ACC112 (cell line): ENCODE results near the gene ANTXR2.

ENCODE experiments used
- H2AFZ ChIP-seq: fragments of 200-600 bp; sonication (generic); one replicate; pipeline ENCODE4 v1.6.0; 2017; ENCODE audit warnings: antibody characterized with exemption, low read length; ENCODE audit not compliant: unreplicated experiment
- H3K27ac ChIP-seq: fragments of 200-600 bp; sonication (generic); 2 replicates; pipeline ENCODE4 v1.5.1; 2014; ENCODE audit warnings: low read depth, mild to moderate bottlenecking, antibody characterized with exemption, low read length, moderate library complexity
- H3K27me3 ChIP-seq: fragments of 200-600 bp; sonication (generic); 2 replicates; pipeline ENCODE4 v1.6.1; 2014; ENCODE audit warnings: mild to moderate bottlenecking, antibody characterized with exemption, low read length, moderate library complexity, mixed read lengths; ENCODE audit not compliant: insufficient read depth
- H3K36me3 ChIP-seq: fragments of 200-600 bp; sonication (generic); 2 replicates; pipeline ENCODE4 v1.6.1; 2016; ENCODE audit warnings: mild to moderate bottlenecking, antibody characterized with exemption, low read length, moderate library complexity, mixed read lengths; ENCODE audit not compliant: insufficient read depth
- H3K4me1 ChIP-seq: fragments of 200-600 bp; sonication (generic); one replicate; pipeline ENCODE4 v1.6.1; 2016; ENCODE audit warnings: low read length, mixed read lengths; ENCODE audit not compliant: insufficient read depth, unreplicated experiment, control insufficient read depth
- H3K4me3 ChIP-seq: fragments of 200-600 bp; sonication (generic); 2 replicates; pipeline ENCODE4 v1.5.1; 2014; ENCODE audit warnings: mild to moderate bottlenecking, low read depth, low read length
- H3K79me2 ChIP-seq: fragments of 200-600 bp; sonication (generic); one replicate; pipeline ENCODE4 v1.6.0; 2016; ENCODE audit warnings: low read length; ENCODE audit not compliant: control insufficient read depth, unreplicated experiment, insufficient read depth

The ANTXR2 gene

DNA sequence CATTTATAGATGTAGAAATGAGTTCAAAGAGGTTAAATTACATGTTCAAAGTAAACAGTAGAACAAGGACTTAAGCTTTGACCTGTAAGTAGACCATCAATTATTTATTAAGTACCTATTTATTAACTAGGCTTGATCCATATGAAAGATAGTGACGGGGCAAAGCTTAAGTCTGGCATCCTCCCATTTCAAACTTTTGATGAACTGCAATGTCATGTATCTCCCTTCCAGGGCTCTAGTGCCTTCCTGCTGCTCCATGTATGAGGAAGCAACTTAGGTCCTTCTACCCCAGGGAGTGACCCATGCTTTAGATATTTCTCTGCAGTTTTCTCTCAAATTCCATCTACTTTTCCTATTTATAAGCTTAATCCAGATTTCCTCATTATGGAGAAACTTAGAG, 31.9 kb upstream of the ANTXR2 start:
- no peaks in the 10 kb centered on the region; the same call in 1 of the 2 replicates for H3K36me3 ChIP-seq
- H3K79me2 ChIP-seq = no peaks in the 10 kb centered on the region
- no peak overlapping the region for H3K4me3 ChIP-seq
- no peak overlapping the region for H2AFZ ChIP-seq
- no peaks in the 10 kb centered on the region for H3K27me3 ChIP-seq
- peaks cover 7% of the 10 kb centered on the region for H3K4me1 ChIP-seq
- H3K27ac ChIP-seq = no peak overlapping the region

DNA sequence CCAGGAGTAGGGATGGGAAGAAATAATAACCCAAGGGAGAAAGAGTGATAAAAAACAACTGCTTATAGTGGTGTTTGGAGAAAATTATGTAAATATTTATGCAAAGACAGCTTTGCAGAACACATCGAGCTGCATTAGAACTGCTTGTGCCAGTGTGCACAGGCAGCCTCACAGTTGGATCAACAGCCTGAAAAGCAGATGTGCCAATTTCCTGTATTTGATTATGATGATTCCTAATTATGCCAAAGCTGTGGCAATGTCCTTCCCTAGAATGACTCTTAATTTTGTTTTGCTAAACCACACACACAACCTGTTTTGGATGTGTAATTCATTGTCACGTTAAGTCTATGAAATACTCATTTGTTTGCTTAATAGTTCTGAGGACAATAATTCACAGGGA, 30.6 kb upstream of the ANTXR2 start:
- Histone ChIP-seq H3K4me1 (peaks cover 7% of the 10 kb centered on the region), H3K4me3 (no peak overlapping the region), H2AFZ (no peak overlapping the region), H3K79me2 (no peaks in the 10 kb centered on the region), H3K27me3 (no peaks in the 10 kb centered on the region), H3K27ac (no peak overlapping the region), H3K36me3 (no peaks in the 10 kb centered on the region; the same call in 1 of the 2 replicates)

DNA sequence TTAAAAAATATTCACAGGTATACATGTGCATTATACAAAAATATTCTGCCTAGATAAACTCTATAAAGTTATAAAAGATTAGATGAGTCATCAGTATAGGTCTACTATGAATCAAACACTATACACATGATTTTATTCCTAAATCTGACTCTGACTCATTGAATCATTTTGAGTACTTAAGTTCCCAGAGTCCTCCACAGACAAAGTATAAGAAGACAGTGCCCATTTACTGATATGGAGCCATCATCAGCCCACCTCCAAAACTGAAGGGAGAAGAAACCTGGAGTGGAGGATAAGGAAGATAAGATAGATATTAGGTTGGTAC, 28.7 kb upstream of the ANTXR2 start:
- H2AFZ ChIP-seq = no peak overlapping the region

DNA sequence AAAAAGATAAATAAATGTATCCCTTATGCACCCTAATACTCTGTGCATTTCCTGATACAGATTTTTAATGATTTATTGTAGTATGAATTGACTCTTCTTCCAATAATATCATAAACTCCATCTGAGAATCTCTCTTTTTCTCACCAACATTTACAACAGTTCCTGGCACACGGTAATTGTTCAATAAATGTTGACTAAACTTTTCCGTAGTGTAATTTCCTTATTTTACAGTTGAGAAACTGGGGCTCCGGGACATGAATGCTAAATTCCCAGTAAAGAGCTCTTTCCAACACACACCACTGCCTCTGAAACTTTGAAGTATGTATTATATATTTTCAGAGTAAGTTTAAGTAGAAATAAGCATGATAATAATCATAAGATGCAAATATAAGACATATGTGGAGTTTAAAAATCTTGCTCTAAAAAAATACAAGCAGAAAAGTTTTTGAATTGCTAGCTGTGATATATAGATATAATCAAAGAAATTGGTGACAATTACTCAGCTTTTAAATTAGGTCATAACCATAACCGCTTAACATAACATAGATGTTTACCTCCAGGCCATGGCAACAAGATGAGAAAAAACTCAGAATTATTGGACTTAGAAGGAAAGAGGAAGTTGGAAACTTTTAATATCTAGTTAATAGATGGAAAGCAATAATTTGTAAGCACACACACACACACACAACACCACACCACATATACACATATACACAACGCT, 28.2 kb upstream of the ANTXR2 start:
- peak overlapping the region; percentile 16; the same call in 1 of the 2 replicates for H3K27ac ChIP-seq
- peaks cover 24% of the 10 kb centered on the region for H3K4me1 ChIP-seq
- H2AFZ ChIP-seq = no peak overlapping the region
- H3K79me2 ChIP-seq = no peaks in the 10 kb centered on the region
- no peaks in the 10 kb centered on the region for H3K36me3 ChIP-seq
- H3K4me3 ChIP-seq = no peak overlapping the region
- H3K27me3 ChIP-seq = no peaks in the 10 kb centered on the region

More for the DNA sequence above, 28.7 kb upstream of the ANTXR2 start:
- no peak overlapping the region for H3K4me3 ChIP-seq
- H3K27ac ChIP-seq = peak overlapping the region; percentile 24; the same call in 1 of the 2 replicates
- no peaks in the 10 kb centered on the region for H3K27me3 ChIP-seq
- no peaks in the 10 kb centered on the region for H3K79me2 ChIP-seq
- H3K4me1 ChIP-seq = peaks cover 24% of the 10 kb centered on the region
- H3K36me3 ChIP-seq = no peaks in the 10 kb centered on the region; the same call in 1 of the 2 replicates

DNA sequence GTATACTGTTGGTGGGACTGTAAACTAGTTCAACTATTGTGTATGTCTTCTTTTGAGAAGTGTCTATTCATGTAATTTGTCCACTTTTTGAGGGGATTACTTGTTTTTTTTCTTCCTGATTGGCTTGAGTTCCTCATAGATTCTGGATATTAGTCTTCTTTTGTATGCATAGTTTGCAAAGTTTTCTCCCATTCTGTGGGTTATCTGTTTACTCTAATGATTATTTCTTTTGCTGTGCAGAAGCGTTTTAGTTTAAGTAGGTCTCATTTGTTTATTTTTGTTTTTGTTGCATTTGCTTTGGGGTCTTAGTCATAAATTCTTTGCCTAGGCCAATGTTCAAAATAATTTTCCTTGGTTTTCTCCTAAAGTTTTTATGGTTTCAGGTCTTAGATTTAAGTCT, 26.6 kb upstream of the ANTXR2 start:
- Histone ChIP-seq H2AFZ (no peak overlapping the region), H3K36me3 (no peaks in the 10 kb centered on the region), H3K4me3 (no peak overlapping the region), H3K27ac (no peak overlapping the region), H3K79me2 (no peaks in the 10 kb centered on the region), H3K27me3 (no peaks in the 10 kb centered on the region), H3K4me1 (peaks cover 24% of the 10 kb centered on the region)

DNA sequence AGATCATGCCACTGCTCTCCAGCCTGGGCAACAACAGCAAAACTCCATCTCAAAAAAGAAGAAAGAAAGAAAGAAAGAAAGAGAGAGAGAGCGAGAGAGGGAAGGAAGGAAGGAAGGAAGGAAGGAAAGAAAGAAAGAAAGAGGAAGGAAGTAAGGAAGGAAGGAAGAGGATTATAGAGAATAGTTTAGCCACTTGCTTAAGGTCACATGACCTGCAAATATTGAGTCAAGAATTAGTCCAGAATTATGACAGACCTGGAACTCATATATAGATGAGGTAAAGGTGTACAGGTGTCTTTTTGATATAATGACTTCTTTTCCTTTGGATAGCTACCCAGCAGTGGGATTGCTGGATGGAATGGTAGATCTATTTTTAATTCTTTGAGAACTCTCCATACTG, 25.6 kb upstream of the ANTXR2 start:
- no peaks in the 10 kb centered on the region for H3K79me2 ChIP-seq
- H3K27me3 ChIP-seq = no peaks in the 10 kb centered on the region
- no peak overlapping the region for H3K27ac ChIP-seq
- H3K4me3 ChIP-seq = no peak overlapping the region
- H3K4me1 ChIP-seq = peaks cover 24% of the 10 kb centered on the region
- H3K36me3 ChIP-seq = no peaks in the 10 kb centered on the region
- H2AFZ ChIP-seq = no peak overlapping the region

DNA sequence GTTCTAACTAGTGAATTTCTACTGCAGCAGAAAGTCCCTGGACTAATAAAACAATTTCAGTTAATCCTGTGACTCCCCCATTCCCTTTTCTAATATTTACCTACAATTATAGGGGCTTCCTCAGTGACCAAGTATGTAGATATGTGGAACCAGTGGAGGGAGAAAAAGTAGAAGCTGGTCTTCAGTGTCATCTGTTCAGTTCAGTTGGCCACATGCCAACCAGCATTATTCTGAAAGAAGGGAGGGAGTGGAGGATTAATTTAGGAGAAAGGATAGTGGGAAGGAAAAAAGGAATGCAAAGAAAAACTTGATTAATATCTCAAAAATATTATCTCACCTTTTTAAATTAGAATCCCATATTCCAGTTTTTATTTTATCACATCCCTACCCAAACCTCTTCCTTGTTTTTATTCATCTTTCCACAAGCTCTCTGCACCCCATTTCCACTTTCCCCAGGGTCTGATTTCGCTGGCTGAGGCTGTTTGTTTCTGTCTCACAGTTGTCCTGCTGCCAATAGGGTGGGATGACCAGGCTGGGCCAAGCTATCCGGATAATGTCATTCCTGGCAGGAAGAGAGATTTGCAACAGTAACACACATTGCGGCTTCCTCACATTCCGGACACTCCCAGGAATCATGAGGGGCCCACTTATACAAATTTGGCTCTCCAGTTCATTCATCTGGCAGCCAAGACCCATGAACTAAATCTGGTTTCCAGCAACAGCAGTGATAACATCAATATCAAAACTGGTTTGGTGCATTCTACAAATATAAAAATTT, 24.6 kb upstream of the ANTXR2 start:
- H3K4me3 ChIP-seq = peak overlapping the region; percentile 29
- peak overlapping the region; percentile 7 for H2AFZ ChIP-seq
- peak overlapping the region; percentile 13 for H3K27ac ChIP-seq

DNA sequence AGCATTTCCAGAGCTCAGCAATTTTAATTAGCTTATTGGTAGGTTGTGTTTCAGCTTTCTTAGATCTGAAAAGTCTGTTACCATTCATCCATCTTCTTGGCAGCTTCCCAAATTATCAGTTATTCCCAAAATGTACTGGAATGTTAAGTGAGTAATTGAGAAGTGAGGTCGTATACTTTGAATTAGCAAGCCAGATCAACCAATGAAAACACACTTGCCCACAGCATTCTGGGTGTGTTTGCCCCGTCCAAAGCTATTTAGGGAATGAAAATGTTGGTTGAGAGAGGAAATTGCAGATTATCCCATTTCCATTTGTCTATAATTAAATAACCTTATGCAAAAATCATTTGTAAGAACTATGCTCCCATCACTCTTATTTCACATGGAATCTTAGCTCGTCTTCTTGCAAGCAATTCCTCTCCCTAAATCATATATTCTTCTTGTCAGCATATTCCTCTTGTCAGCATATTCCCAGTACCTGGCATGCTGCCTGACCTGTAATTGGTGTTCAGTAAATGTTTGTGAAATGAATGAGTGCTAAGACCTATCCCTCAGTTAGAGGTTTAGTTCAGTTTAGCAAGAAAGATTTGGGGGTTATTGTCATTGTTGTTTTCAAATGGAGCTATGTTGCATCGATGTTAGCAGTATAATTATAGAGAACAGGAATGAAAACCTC, 23.3 kb upstream of the ANTXR2 start:
- H3K27me3 ChIP-seq = no peaks in the 10 kb centered on the region
- H3K36me3 ChIP-seq = no peaks in the 10 kb centered on the region
- H3K4me3 ChIP-seq = no peak overlapping the region
- no peaks in the 10 kb centered on the region for H3K79me2 ChIP-seq
- no peak overlapping the region for H3K27ac ChIP-seq
- peaks cover 17% of the 10 kb centered on the region for H3K4me1 ChIP-seq
- H2AFZ ChIP-seq = no peak overlapping the region

More for the DNA sequence above, 24.6 kb upstream of the ANTXR2 start:
- Histone ChIP-seq H3K36me3 (no peaks in the 10 kb centered on the region), H3K27me3 (no peaks in the 10 kb centered on the region), H3K79me2 (no peaks in the 10 kb centered on the region), H3K4me1 (peaks cover 24% of the 10 kb centered on the region)

DNA sequence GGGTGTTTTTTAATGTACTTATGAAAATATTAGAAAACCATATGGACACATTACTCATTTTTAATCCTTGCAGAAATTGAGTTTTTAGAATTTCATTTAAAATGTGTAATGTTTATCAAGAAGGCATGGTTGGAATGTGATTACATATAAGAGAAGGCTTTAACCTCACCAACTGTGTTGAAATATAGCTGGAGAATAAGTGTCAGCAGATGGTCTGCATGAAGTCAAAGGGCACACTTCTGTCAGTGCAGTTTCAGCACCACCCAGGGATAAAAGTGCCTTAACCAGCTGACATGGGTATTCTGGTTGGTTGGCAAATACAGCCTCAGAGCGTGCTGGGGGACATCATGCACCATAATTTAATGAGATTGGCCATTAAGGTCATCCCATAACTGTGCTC, 21.2 kb upstream of the ANTXR2 start:
- H3K4me1 ChIP-seq = peaks cover 17% of the 10 kb centered on the region
- H3K27me3 ChIP-seq = no peaks in the 10 kb centered on the region
- no peak overlapping the region for H3K27ac ChIP-seq
- H3K36me3 ChIP-seq = no peaks in the 10 kb centered on the region
- no peak overlapping the region for H3K4me3 ChIP-seq
- no peaks in the 10 kb centered on the region for H3K79me2 ChIP-seq
- no peak overlapping the region for H2AFZ ChIP-seq

DNA sequence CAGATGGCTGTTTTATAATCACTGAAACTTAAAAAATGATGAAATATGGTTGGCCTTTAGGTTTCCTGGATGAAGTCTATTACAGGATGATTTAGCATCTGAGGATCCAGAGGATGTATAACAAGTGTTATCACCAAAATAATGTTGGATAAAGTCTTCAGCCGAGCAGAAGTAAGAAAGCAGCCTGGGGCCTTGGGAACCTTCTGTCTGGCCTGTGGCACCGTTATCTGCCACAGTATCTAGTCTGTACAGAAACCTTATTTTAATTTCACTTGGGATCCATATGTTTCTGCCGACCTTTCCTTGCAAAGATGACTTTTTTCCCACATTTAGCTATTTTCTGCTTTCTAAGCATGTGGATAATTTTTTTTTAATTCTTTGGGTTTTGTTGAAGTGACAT, 20.5 kb upstream of the ANTXR2 start:
- Histone ChIP-seq H3K27me3 (no peaks in the 10 kb centered on the region), H3K4me1 (peaks cover 17% of the 10 kb centered on the region), H3K27ac (no peak overlapping the region), H2AFZ (no peak overlapping the region), H3K36me3 (no peaks in the 10 kb centered on the region), H3K79me2 (no peaks in the 10 kb centered on the region), H3K4me3 (no peak overlapping the region)
